Spinal cord (tissue), 10 donors: ENCODE results near the gene GOLGA6C. TPM values are rescaled to one million over a fixed set of nuclear protein-coding genes. Genes with fewer than 3 reads are reported as not detected.
"Not testable (repeated sequence)": the region's sequence is repeated elsewhere in the genome, so short reads cannot be mapped to it uniquely, and the experiment has no call there.

ENCODE experiments used
- DNase-seq, 6 donors: peaks; one replicate each; pipeline versions ENCODE4 v3.0.0 to v3.0.0-alpha.2; 2013 to 2015; ENCODE audit warnings: low spot score in 6 of 6, low read depth in 4 of 6
- H3K27ac ChIP-seq: one replicate; pipeline ENCODE4 v1.5.1; 2013; ENCODE audit warnings: low read depth, low read length, control low read depth
- H3K27me3 ChIP-seq: one replicate; pipeline ENCODE4 v1.6.1; 2013; ENCODE audit warnings: low read length; ENCODE audit not compliant: control insufficient read depth, insufficient read depth
- H3K36me3 ChIP-seq: one replicate; pipeline ENCODE4 v1.6.1; 2013; ENCODE audit warnings: low read length; ENCODE audit not compliant: control insufficient read depth, insufficient read depth
- H3K4me1 ChIP-seq: one replicate; pipeline ENCODE4 v1.6.1; 2013; ENCODE audit warnings: low read length; ENCODE audit not compliant: control insufficient read depth, insufficient read depth
- H3K4me3 ChIP-seq: one replicate; pipeline ENCODE4 v1.5.1; 2013; ENCODE audit warnings: low read depth, low read length, control low read depth
- H3K9me3 ChIP-seq: one replicate; pipeline ENCODE4 v1.6.1; 2013; ENCODE audit warnings: low read length; ENCODE audit not compliant: control insufficient read depth, insufficient read depth
- WGBS: methylation state at CpG from one replicate; pipeline ENCODE4 v1.1.5; 2013; ENCODE audit warnings: missing lambda C conversion rate; ENCODE audit not compliant: insufficient coverage; 5-methylcytosine and 5-hydroxymethylcytosine counted together
- long read RNA-seq, 4 donors: transcript quantifications; one replicate each; lab custom pipeline, GENCODE V29; 2026
- polyA plus RNA-seq, 2 donors: library from polyadenylated mRNA; unstranded; fragments of 120-200 nt; gene quantifications; one replicate each; pipeline ENCODE4 v1.2.1, GENCODE V29; 2013; ENCODE audit not compliant: insufficient read length in 2 of 2
- total RNA-seq, 2 donors: library from RNA; depleted of rRNA in 1 of 2; stranded (reverse); fragments of 120-200 nt in 1 of 2; fragments of >200 nt in 1 of 2; gene quantifications; one replicate each; pipeline versions ENCODE4 v1.2.3 to v1.2.4, GENCODE V29; 2013 to 2014
- donor health status: healthy.

GOLGA6C gene, protein sequence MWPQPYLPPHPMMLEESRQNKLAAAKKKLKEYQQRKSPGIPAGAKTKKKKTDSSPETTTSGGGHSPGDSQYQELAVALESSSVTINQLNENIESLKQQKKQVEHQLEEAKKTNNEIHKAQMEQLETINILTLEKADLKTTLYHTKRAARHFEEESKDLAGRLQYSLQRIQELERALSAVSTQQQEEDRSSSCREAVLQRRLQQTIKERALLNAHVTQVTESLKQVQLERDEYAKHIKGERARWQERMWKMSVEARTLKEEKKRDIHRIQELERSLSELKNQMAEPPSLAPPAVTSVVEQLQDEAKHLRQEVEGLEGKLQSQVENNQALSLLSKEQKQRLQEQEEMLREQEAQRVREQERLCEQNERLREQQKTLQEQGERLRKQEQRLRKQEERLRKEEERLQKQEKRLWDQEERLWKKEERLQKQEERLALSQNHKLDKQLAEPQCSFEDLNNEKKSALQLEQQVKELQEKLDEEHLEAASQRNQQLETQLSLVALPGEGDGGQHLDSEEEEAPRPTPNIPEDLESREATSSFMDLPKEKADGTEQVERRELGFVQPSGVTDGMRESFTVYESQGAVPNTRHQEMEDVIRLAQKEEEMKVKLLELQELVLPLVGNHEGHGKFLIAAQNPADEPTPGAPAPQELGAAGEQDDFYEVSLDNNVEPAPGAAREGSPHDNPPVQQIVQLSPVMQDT
- total RNA-seq (not detected), polyA plus RNA-seq (not detected)
- long read RNA-seq, donor 1, result 0 reads
- long read RNA-seq, donor 2, result 0 reads
- long read RNA-seq, donor 3, result 0 reads
- long read RNA-seq, donor 4, result 0 reads

DNA sequence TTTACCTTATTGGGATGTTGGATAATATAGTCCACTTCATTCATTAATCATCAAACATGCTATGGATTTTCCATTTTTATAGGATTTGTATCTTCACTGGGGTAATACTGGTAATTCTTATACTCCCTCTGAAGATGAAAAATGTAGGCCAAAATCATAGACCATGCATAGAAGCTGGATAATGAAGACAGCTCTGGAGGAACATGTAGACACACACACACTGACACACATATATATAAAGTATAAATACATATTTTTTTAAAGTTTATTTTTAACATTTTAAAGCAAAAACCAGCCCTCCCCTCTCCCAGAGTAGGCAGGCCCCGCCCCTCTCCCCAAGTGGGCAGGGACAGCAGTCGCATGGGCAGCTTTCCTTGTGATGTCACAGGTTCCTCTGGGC is at the start of gene GOLGA6C:
Gene GOLGA6C (plus strand): TSS at position 301 of the 400 bp plus-strand sequence. CDS start 265 bp downstream, outside the sequence.
- not testable (repeated sequence) for H3K27me3 ChIP-seq, H3K36me3 ChIP-seq, H3K4me3 ChIP-seq, H3K4me1 ChIP-seq, DNase-seq, H3K9me3 ChIP-seq, H3K27ac ChIP-seq
- no CpG with 5 or more reads among the region's 2 CpGs for WGBS

DNA sequence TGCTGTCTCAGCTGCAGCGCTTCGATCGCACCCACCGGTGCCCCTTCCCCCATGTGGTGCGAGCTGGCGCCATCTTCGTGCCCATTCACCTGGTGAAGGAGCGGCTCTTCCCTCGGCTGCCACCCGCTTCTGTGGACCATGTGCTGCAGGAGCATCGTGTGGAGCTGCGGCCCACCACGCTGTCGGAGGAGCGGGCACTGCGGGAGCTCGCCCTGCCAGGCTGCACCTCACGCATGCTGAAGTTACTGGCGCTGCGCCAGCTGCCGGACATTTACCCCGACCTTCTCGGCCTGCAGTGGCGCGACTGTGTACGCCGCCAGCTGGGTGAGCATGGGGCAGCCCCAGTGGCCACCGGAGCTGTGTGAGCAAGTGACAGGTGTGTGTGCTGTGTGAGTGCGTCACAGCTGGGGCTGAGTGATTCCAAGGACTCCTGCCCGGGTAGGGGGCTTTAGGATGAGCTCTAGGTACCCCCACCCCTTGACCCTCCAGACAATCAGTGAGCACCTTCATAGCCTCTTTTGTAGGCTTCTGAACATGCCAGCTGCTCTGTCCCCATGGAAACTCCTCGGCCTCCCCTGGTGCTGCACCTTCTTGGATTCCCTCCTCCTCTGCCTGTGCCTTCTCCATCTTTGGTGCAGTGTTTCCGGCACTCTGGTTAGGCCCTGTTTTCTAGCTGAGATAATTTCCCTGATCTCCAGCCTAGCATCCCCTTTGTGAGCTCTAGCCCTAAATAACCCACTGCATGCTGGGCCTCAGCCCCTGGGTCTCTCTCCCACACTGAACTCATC is 49.4 kb upstream of the GOLGA6C start:
- Histone ChIP-seq H3K36me3 (peaks cover 80% of the 10 kb centered on the region), H3K27me3 (no peaks in the 10 kb centered on the region), H3K4me3 (no peak overlapping the region), H3K4me1 (peaks cover 33% of the 10 kb centered on the region), H3K9me3 (no peaks in the 10 kb centered on the region), H3K27ac (no peak overlapping the region)
- 80% methylated on average over 30 of the region's 32 CpGs for WGBS
- DNase-seq, result no peak

DNA sequence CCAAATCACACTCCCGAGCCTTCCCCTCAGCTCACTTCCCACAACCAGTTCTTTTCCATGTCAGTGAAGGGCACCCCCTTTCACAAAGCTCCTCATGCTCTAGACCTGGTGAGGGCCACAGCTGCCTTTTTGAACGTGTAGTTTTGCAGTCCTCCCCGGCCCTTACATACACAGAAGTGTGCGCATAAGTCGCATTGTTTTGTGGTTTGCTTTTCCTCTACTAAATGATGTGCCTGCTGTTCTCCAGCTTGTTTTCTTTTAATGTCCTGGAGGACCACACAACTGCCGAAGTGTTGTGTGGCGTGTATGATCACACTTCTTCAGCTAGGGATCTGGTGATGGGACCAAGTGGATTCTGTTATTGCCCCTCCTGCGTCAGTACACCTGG is 48.9 kb upstream of the GOLGA6C start:
- Histone ChIP-seq H3K36me3 (peaks cover 86% of the 10 kb centered on the region), H3K4me1 (peaks cover 27% of the 10 kb centered on the region), H3K27me3 (no peaks in the 10 kb centered on the region), H3K27ac (no peak overlapping the region), H3K4me3 (no peak overlapping the region), H3K9me3 (no peaks in the 10 kb centered on the region)
- WGBS, result 82% methylated on average over 7 of the region's 8 CpGs
- DNase-seq, result no peak

DNA sequence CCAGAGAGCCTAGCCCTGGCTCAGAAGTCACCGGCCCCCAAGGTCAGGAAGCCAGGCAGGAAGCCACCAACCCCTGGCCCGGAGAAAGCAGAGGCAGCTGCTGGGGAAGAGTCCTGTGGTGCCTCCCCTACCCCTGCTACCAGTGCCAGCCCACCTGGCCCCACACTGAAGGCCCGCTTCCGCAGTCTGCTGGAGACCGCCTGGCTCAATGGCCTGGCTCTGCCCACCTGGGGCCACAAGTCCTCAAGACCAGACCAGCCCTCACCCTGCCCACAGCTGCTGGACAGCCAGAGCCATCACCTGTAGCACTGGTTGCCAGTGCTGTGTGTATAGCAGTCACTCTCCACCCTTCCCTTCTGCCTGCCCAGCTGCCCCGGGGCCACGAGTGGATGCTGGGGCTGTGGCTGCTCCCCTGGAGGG is 47.3 kb upstream of the GOLGA6C start:
- Histone ChIP-seq H3K4me1 (peaks cover 18% of the 10 kb centered on the region), H3K4me3 (no peak overlapping the region), H3K36me3 (peaks cover 90% of the 10 kb centered on the region), H3K27me3 (no peaks in the 10 kb centered on the region), H3K9me3 (no peaks in the 10 kb centered on the region), H3K27ac (no peak overlapping the region)
- WGBS, result 85% methylated on average over 7 of the region's 7 CpGs
- no peak for DNase-seq

DNA sequence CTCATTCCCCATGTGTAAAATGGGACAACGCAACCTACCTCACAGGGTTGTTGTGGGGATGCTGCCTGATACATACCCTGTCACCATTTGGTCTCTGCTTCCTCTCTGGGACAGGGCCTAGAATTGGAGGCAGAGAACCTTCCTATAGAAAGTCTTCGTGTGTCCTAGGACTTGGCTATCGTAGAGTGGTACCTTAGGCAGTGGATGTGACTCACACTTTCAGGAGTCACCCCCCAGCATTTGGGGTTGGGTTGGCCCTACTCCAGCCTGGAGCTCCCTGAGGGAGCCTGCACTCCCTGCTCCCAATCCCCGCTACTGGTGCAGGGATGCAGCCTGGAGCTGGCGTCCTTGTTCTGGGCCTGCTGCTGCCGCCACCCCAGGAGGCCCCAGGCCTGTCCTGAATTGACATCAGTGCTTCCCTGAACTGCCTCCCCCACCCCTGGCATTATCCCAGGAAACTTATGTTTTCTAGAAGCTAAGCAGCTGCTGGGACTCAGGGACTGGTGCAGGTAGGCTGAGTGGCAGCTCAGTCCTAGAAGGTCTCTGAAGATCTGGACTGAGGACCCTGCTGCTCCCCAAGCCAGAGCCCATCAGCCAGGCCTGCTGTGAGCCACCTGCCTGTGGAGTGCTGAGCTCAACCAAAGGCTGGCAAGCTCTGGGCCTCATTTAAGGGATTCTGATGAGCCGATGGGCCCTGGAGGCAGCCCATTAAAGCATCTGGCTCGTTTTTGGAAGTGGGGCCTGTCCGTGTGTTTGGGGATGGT is 46.5 kb upstream of the GOLGA6C start:
- Histone ChIP-seq H3K36me3 (peaks cover 82% of the 10 kb centered on the region), H3K4me1 (peaks cover 18% of the 10 kb centered on the region), H3K4me3 (no peak overlapping the region), H3K27ac (no peak overlapping the region), H3K27me3 (no peaks in the 10 kb centered on the region), H3K9me3 (no peaks in the 10 kb centered on the region)
- WGBS, result 85% methylated on average over 8 of the region's 9 CpGs
- peak in 1 of 6 donors; percentile 16 for DNase-seq

DNA sequence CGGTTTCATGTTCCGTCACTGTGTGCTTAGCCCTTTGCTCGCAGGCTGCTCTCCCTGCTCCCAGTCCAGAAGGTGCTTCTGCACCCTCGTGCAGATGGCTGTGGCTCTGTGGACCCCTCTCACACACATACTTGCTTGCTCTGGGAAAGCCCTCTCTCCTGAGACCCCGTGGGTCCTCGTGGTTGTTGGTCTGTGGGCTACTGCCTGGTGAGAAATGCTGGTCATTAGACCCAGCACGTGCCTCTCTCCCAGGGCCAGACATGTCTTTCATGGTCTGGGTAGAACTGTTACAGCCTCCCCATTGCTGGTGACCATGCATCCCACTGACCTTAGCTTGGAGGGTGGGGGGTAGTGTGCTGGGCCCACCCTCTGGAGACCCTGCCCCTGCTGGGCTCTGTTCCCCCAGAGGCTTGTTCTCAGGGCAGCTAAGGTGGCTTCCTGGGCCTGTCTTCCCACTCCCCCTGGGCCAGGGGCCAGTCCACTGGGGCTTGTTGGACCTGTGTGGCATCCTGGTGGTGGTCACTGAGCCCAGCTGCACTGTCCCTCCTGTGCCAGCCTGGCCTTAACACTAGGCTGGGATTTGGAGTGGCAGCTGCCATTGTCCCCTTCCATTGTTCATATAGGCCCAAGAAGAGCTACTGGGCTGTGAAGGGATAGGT is 45.8 kb upstream of the GOLGA6C start:
- H3K27ac ChIP-seq, result no peak overlapping the region
- no peak overlapping the region for H3K4me3 ChIP-seq
- H3K36me3 ChIP-seq, result peaks cover 75% of the 10 kb centered on the region
- peaks cover 18% of the 10 kb centered on the region for H3K4me1 ChIP-seq
- H3K27me3 ChIP-seq, result no peaks in the 10 kb centered on the region
- DNase-seq, result no peak
- 87% methylated on average over 5 of the region's 7 CpGs for WGBS
- no peaks in the 10 kb centered on the region for H3K9me3 ChIP-seq

DNA sequence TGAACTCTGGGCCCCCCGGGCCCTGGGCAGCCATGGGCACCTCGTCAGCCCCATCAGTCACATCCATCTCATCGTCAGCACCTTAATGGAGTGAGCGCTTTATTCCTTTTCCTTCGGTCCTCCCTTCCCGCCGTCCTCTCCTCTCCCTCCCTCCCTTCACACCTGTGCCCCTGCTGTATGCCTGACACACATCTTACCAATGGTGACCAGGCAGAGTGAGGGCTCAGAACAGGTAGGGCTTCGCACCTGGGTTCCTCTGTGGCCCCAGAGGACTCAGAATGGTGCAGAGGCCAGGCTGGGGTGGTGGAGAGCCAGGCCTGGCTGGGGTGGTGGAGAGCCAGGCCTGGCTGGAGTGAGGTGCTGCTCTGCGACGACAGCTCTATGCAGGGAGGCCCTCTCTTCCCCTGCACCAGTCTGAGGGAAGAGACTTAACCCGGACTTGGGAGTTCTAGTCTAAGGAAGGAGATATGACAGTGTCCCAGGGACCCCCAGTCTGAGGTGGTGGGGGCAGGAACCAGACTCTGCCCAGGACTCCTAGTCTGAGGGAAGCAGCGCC is 44.8 kb upstream of the GOLGA6C start:
- Histone ChIP-seq H3K4me1 (peaks cover 13% of the 10 kb centered on the region), H3K27ac (no peak overlapping the region), H3K4me3 (no peak overlapping the region), H3K9me3 (no peaks in the 10 kb centered on the region), H3K27me3 (no peaks in the 10 kb centered on the region), H3K36me3 (peaks cover 65% of the 10 kb centered on the region)
- DNase-seq, result no peak
- 88% methylated on average over 12 of the region's 12 CpGs for WGBS

DNA sequence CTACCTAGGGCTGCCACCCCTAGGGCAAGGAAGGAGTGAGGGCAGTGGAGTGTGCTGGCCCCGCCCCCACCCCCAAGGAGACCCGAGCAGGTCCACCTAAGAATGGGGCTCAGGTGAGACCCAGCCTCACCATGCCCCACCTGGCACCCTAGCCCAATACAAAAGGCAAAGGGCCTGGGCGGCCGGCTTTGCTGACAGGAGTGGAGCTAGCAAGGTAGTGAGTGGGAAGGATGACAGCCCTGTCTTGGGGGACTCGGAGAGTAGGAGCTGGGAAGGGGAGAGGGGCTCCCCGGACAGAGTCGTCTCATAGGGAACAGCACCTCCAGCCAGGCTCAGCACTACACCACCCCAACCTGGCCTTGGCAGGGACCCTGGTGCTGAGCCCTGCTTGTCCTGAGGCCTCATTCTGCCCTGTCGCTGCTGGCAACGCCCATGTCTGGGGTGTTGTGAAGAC is 44.3 kb upstream of the GOLGA6C start:
- Histone ChIP-seq H3K36me3 (peaks cover 60% of the 10 kb centered on the region), H3K4me3 (no peak overlapping the region), H3K27me3 (no peaks in the 10 kb centered on the region), H3K4me1 (peaks cover 8% of the 10 kb centered on the region), H3K9me3 (no peaks in the 10 kb centered on the region), H3K27ac (no peak overlapping the region)
- DNase-seq, result no peak
- 94% methylated on average over 2 of the region's 9 CpGs for WGBS
